Small intestine (tissue), 7 donors: ENCODE data around the gene ZNF80. TPM values are rescaled to one million over a fixed set of nuclear protein-coding genes. Genes with fewer than 3 reads are reported as not detected.
A peak's percentile ranks its signal among the peaks of the same experiment; 100 is the strongest.
"Not testable (repeated sequence)": the region's sequence is repeated elsewhere in the genome, so short reads cannot be mapped to it uniquely, and the experiment has no call there.

ENCODE experiments used
- DNase-seq, 2 donors: peaks; one replicate each; pipeline versions ENCODE4 v3.0.0 to v3.0.0-alpha.2; 2013
- FAIRE-seq: peaks from 2 replicates; lab custom pipeline; 2012; peaks lifted over from hg19 to GRCh38; lab: Jason Lieb, UNC
- H3K27ac ChIP-seq, 3 donors: one replicate each; pipeline ENCODE4 v1.5.1; 2013; ENCODE audit warnings: low read length in 2 of 3, mild to moderate bottlenecking in 2 of 3, control low read depth in 1 of 3, inconsistent platforms in 1 of 3, low read depth in 1 of 3, moderate library complexity in 1 of 3
- H3K27me3 ChIP-seq, 3 donors: one replicate each; pipeline ENCODE4 v1.6.1; 2013; ENCODE audit warnings: low read length in 3 of 3, inconsistent platforms in 1 of 3; ENCODE audit not compliant: control insufficient read depth in 3 of 3, insufficient read depth in 3 of 3
- H3K36me3 ChIP-seq, 3 donors: one replicate each; pipeline ENCODE4 v1.6.1; 2013; ENCODE audit warnings: low read length in 3 of 3, inconsistent platforms in 1 of 3, low read depth in 1 of 3, mild to moderate bottlenecking in 1 of 3, moderate library complexity in 1 of 3; ENCODE audit not compliant: control insufficient read depth in 3 of 3, insufficient read depth in 2 of 3
- H3K4me1 ChIP-seq, 3 donors: one replicate each; pipeline ENCODE4 v1.6.1; 2013; ENCODE audit warnings: low read length in 2 of 3, inconsistent platforms in 1 of 3, low read depth in 1 of 3, mild to moderate bottlenecking in 1 of 3, moderate library complexity in 1 of 3; ENCODE audit not compliant: control insufficient read depth in 3 of 3, insufficient read depth in 2 of 3
- H3K4me3 ChIP-seq, 3 donors: one replicate each; pipeline ENCODE4 v1.5.1; 2013; ENCODE audit warnings: low read length in 3 of 3, control low read depth in 1 of 3, inconsistent platforms in 1 of 3, low read depth in 1 of 3, mild to moderate bottlenecking in 1 of 3, moderate library complexity in 1 of 3
- H3K9me3 ChIP-seq, 2 donors: one replicate each; pipeline ENCODE4 v1.6.1; 2013; ENCODE audit warnings: low read depth in 1 of 2, low read length in 1 of 2; ENCODE audit not compliant: control insufficient read depth in 2 of 2, insufficient read depth in 1 of 2
- WGBS, 3 donors: extraction: QIAGEN DNeasy Blood & Tissue Kit; methylation state at CpG; one replicate each; pipeline ENCODE4 v1.1.7; 2013; 5-methylcytosine and 5-hydroxymethylcytosine counted together
- polyA plus RNA-seq, 4 donors: library from polyadenylated mRNA; stranded (reverse) in 3 of 4; unstranded in 1 of 4; fragments of 200-250 nt in 3 of 4; fragments of 120-200 nt in 1 of 4; gene quantifications; one replicate each; pipeline versions ENCODE4 v1.2.1 to v1.2.3, GENCODE V29; 2013
- donor health status: healthy with polysubstance abuse.
- donor health status: control.
- donor health status: control.
- donor health status: Bipolar disorder and iron deficiency.
- donor health status: healthy.

The ZNF80 gene
- polyA plus RNA-seq, 4 donors, result 0.01 to 0.03 TPM; not detected in 2

DNA sequence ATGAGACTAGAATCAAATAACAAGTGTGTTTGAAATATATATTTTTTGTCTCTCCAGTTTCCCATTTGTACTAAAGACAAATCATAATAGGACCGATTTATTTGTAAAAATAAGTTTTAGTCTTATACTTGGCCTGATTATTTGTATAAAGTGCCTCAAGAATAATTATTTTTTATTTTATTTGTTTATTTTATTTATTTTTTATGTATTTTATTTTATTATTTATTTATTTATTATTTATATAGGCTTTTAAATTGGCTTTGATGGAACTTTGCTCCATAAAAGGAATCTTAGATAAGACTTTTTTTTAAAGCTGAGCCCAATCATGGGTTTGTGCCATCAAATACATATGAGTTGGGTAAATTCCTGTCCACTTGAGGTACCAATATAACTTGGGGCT, 22.2 kb upstream of the ZNF80 start:
- H3K4me3 ChIP-seq, result no peak overlapping the region
- DNase-seq (no peak), FAIRE-seq (no peak)
- no peaks in the 10 kb centered on the region for H3K36me3 ChIP-seq
- WGBS, 3 donors, result 84 to 97% (median 95%) methylated on average over 1 of the region's 1 CpG
- peaks cover 0 to 3% of the 10 kb centered on the region in 2 donors for H3K9me3 ChIP-seq
- no peak overlapping the region for H3K27ac ChIP-seq
- no peaks in the 10 kb centered on the region for H3K27me3 ChIP-seq
- H3K4me1 ChIP-seq, result no peaks in the 10 kb centered on the region

DNA sequence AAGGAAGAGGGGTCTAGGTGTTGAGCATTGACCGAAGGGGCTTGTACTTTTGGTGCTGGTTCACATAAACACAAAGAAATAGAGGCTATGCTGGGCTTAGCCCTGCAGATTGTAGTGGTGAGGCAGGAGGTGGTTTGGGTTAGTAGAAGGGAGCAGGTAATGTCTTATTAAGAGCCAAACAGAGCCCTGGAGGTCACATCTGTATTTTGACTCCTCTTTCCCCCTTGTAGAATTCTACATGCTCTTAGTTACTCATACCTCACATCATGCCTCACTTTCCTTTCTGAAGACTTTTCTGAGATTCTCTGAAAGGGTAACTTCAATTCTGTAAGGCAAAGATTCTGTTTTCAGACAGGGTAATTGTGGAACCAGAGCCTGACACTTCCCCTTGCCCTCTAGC, 16.1 kb upstream of the ZNF80 start:
- Histone ChIP-seq H3K4me1 (no peaks in the 10 kb centered on the region), H3K36me3 (no peaks in the 10 kb centered on the region), H3K27ac (no peak overlapping the region), H3K27me3 (no peaks in the 10 kb centered on the region), H3K9me3 (no peaks in the 10 kb centered on the region), H3K4me3 (no peak overlapping the region)
- no peak for DNase-seq
- no peak for FAIRE-seq
- WGBS, 3 donors, result 65 to 90% (median 79%) methylated on average over 1 of the region's 1 CpG

DNA sequence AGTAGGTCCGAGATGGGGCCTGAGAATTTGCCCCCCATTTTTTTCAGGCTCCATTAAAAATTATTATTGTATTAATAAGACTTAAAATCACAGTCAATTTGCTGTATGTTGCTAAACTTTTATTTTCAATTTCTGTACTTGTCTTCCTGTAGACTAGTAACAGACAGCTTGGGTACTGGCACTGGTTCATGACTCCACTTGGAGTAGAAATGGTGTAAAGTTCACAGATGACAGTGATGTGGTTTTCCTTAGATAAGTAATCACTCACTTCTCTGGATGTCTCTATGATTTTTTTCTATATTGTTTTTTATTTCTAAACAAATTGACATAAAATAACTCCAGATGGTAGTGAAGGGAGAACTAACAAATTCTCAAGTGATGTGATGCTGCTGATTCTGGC, 15.6 kb upstream of the ZNF80 start:
- Histone ChIP-seq H3K4me3 (no peak overlapping the region), H3K4me1 (no peaks in the 10 kb centered on the region), H3K27me3 (no peaks in the 10 kb centered on the region), H3K9me3 (no peaks in the 10 kb centered on the region), H3K27ac (no peak overlapping the region), H3K36me3 (no peaks in the 10 kb centered on the region)
- DNase-seq (no peak), FAIRE-seq (no peak)
- 60 to 71% (median 70%) methylated on average over 1 of the region's 1 CpG for WGBS, 3 donors

DNA sequence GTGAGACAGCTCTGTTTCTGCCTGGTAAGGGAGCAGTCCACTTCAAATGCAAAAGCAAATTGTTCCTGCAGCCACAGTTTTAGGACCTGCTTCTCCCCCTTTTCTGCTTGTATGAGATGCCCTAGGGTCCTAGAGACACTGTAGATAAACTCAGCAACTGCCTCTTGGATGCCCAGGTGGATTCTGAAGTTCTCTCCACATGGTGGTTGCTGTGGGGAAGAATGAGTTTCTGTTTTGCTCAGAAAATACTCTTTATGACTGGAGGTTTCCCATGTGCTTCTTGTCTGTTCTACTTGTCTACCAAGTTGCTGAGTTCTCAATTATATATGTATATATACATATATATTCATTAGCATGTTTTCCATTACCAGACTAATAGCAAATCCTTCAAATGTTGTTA, 5.6 kb upstream of the ZNF80 start:
- Histone ChIP-seq H3K27ac (no peak overlapping the region), H3K9me3 (peaks cover 0 to 6% of the 10 kb centered on the region in 2 donors), H3K4me3 (no peak overlapping the region), H3K27me3 (no peaks in the 10 kb centered on the region), H3K4me1 (no peaks in the 10 kb centered on the region), H3K36me3 (no peaks in the 10 kb centered on the region)
- FAIRE-seq (no peak), DNase-seq (no peak)

DNA sequence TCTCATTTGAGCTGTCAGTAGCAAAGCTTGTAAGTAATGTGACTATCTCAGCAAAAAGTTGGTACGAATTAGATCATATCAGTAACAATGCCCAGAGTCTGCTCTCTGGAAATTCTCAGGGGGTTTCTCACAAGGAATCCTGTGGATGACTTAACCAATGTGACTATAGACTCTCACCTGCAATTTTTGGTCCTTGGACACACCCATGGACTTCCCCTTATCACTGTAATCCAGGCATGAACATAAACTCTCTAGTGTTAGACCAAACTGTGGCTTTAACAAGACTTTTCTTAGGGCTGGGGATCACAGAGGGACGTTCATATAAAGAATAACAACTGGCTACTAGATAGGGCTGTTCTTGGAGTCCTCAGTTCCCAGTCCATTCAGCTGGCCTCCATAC, 3.9 kb upstream of the ZNF80 start:
- no peaks in the 10 kb centered on the region for H3K27me3 ChIP-seq
- H3K4me3 ChIP-seq, result no peak overlapping the region
- no peak for DNase-seq
- no peak for FAIRE-seq
- H3K9me3 ChIP-seq, result peaks cover 0 to 6% of the 10 kb centered on the region in 2 donors
- WGBS, 3 donors, result 73 to 83% (median 79%) methylated on average over 2 of the region's 2 CpGs
- H3K36me3 ChIP-seq, result no peaks in the 10 kb centered on the region
- H3K4me1 ChIP-seq, result no peaks in the 10 kb centered on the region
- H3K27ac ChIP-seq, result no peak overlapping the region

DNA sequence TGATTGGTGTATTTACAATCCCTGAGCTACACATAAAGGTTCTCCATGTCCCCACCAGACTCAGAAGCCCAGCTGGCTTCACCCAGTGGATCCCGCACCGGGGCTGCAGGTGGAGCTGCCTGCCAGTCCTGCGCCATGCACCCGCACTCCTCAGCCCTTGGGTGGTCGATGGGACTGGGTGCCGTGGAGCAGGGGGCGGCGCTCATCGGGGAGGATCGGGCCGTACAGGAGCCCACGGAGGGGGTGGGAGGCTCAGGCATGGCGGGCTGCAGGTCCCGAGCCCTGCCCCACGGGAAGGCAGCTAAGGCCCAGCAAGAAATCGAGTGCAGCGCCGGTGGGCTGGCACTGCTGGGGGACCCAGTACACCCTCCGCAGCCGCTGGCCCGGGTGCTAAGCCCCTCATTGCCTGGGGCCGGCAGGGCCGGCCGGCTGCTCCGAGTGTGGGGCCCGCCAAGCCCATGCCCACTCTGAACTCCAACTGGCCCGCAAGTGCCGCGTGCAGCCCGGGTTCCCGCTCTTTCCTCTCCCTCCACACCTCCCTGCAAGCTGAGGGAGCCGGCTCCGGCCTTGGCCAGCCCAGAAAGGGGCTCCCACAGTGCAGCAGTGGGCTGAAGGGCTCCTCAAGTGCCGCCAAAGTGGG, 888 bp upstream of the ZNF80 start:
- H3K36me3 ChIP-seq, H3K4me3 ChIP-seq, H3K27me3 ChIP-seq, H3K9me3 ChIP-seq, H3K27ac ChIP-seq, H3K4me1 ChIP-seq, DNase-seq, FAIRE-seq: not testable (repeated sequence)
- WGBS, 3 donors, result 96 to 97% (median 97%) methylated on average over 18 to 33 of the region's 34 CpGs

DNA sequence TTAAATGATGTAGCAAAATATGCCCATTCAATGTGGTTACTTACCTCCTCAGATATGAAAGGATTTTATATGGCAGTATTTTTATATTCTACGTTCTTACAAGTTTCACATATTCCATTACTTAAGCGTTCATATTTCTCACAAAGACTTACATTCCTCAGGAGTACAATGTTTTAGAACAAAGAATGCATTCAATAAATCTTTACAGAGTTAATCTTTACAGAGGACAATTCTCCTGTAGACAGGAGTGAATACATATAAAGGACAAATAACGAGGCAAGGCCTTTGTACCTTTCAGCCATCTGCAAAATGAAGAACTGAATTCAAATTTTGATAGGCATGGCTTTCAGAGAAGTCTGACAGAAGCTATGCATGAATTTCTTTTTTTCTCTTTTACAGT, 1.9 kb downstream of the ZNF80 start:
- Histone ChIP-seq H3K9me3 (no peaks in the 10 kb centered on the region), H3K27ac (no peak overlapping the region), H3K4me1 (no peaks in the 10 kb centered on the region), H3K27me3 (no peaks in the 10 kb centered on the region), H3K36me3 (no peaks in the 10 kb centered on the region), H3K4me3 (no peak overlapping the region)
- 43 to 74% (median 59%) methylated on average over 3 of the region's 3 CpGs for WGBS, 3 donors
- DNase-seq (no peak), FAIRE-seq (no peak)

DNA sequence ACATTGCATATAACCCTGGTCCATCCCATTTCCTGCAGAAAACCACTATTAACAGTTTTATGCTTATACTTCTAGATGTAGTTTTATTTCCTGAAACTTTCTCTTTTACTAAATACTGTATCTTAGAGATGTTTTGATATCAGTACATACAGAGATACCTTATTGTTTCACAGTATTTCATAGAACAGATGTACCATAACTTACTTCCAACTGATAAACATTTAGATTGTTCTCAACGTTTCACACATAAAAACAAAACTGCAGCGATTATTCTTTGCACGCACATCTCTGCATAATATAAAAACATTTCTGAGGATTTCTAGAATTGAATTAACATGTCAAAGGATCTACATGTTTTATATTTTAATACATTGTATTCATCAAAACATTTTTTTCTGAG, 2.6 kb downstream of the ZNF80 start:
- WGBS, 3 donors, result 51 to 70% (median 61%) methylated on average over 3 of the region's 3 CpGs
- no peaks in the 10 kb centered on the region for H3K27me3 ChIP-seq
- FAIRE-seq, result no peak

DNA sequence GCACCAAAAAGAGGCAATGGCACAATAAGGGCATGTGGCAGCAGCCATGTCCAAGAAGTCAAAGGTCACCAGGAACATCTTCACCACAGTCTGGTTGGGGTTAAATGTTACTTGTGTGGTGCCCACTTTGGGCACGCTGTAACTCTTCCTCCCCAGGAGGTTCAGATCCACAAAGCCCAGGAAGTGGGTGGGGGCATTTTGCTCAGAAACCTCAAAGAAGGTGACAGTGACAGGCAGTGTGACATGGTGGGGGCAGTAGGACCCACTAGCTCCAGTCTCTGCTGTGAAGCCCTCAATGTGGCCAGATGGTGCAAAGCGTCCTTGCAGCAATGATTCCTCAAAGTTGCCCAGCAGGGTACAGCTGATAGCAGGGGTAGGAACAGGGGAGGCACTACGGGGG, 5.8 kb downstream of the ZNF80 start:
- FAIRE-seq (no peak), DNase-seq (peak in 1 of 2 donors; percentile 5)
- no peak overlapping the region for H3K27ac ChIP-seq
- H3K36me3 ChIP-seq, result no peaks in the 10 kb centered on the region
- H3K9me3 ChIP-seq, result no peaks in the 10 kb centered on the region
- H3K4me1 ChIP-seq, result no peaks in the 10 kb centered on the region
- no peak overlapping the region for H3K4me3 ChIP-seq
- 71 to 79% (median 75%) methylated on average over 3 of the region's 3 CpGs for WGBS, 3 donors
- no peaks in the 10 kb centered on the region for H3K27me3 ChIP-seq

More for the DNA sequence above, 2.6 kb downstream of the ZNF80 start:
- Histone ChIP-seq H3K4me3 (no peak overlapping the region), H3K9me3 (no peaks in the 10 kb centered on the region), H3K27ac (no peak overlapping the region), H3K4me1 (no peaks in the 10 kb centered on the region), H3K36me3 (no peaks in the 10 kb centered on the region)
- DNase-seq, result no peak
